Activated CD8-positive, alpha-beta memory T cell treated with anti-CD3 and anti-CD28 coated beads for 4 hours (primary cell): ENCODE measurements around the gene EDEM3.
"Not testable (repeated sequence)": the region's sequence is repeated elsewhere in the genome, so short reads cannot be mapped to it uniquely, and the experiment has no call there.

ENCODE experiments used
- DNase-seq, 2 donors: peaks; one replicate each; pipeline ENCODE4 v3.0.0-alpha.2; 2020; ENCODE audit warnings: low read depth in 2 of 2

Gene EDEM3

DNA sequence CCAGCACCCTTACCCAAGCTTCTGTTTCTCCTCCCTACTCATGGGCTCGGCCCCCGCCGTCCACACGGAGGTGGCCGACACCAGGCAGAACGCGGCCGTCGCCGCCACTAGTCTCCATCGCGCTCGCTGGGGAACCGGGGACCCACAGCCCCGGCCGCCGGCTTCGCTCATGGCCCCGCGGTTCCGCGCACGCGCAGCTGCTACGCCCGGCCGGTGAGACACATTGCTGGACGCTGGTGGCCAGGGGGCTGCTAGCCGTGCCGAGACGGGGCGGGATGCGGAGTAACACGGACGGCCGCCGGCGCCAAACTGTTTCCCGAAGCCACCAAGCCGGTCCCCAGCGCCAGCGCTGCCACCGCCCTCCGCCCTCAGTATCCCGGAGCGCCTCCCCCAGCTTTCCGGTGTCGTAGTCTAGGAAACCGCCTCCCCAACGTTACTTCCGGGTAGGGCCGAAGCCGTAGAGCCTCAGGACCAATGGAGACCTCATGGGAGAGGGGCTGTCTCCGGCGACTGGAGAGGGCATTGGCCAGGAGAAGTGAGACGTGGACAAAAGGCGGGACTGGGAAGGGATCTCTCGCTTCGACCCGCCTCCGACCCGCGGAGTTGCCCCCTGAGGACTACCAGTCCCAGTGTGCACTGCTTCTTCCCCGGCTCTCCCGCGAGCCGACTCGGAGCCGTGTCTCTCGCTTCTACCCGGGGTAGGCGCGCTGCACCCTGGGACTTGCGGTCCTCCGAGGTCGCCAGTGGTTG is at the start of gene EDEM3:
EDEM3 (minus strand) TSS at position 383 of the 750 bp plus-strand sequence; CDS start at position 171, 212 bp downstream.
- DNase-seq = peak; percentile 93 to 98

GRCh38 chr1:184804220-184804619 is 49.6 kb upstream of the EDEM3 start:
- DNase-seq = no peak

GRCh38 chr1:184803180-184803492 is 48.5 kb upstream of the EDEM3 start:
- no peak for DNase-seq

- no peak for DNase-seq
Measured at GRCh38 chr1:184802354-184803179, 47.9 kb upstream of the EDEM3 start.

- no peak for DNase-seq
Measured at GRCh38 chr1:184801503-184801902, 46.8 kb upstream of the EDEM3 start.

DNA sequence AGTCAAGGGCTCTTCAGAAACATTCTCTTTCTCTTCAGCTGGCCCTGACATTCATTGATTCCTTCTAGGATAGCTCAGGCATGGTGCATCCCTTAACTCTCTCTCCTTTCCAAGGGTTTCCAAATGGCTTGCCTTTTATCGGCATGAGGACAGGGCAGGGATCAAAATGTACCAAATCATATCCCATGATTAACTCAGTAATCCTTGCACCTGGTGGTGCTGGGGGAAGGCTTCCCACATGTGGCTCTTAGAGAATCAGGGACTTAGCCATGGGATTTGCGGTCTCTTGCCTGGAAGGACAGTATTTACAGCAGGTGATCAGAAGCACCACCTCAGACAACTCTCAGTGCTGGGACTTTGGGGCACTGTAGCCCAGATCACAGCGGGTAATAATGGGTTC is 46.2 kb upstream of the EDEM3 start:
- DNase-seq = no peak

DNA sequence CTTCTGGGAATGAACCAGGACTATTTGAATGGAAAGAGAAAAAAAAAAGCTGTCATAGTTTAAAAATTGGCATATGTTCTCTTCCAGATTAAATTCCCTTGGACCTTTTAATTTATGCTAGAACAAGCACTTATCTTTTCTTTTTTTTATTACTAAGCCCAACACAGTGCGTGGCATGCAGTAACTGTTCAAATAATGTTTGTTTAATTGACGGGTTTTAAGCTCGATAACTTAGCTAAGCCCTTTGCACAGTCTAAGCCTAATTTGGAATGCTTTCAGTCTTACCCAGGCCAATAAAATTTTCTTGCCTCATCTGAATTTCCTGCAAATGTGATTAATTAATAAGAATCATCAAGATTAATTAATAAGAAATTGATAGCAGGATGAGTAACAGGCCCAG is 39.3 kb upstream of the EDEM3 start:
- no peak for DNase-seq

DNA sequence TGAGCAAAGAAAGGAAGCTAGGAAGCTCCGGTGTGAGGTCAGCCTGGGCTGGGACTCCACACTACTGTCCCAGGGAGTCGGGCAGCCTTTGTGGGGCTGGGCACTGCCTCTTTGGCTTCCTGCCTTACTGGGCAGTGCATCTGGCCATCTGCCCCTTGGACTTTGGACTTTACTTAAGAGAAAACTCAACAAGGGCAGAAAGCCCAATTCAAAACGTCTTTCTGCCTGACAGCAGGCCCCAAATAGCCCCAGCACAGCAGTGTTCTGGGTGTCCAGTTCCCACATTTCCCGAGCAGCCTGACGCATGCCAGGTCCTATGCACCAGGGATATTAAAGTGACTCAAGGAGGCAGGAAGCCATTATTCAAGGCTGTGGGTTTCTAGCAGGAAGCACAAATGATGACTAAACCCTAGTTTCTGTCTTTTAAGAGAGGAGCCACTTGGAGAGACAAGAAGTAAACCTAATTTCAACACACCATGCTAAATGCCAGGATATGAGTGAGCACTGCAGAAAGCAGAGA is 37.9 kb upstream of the EDEM3 start:
- no peak for DNase-seq

- DNase-seq = no peak
Measured at GRCh38 chr1:184791550-184791900, 36.9 kb upstream of the EDEM3 start.

DNA sequence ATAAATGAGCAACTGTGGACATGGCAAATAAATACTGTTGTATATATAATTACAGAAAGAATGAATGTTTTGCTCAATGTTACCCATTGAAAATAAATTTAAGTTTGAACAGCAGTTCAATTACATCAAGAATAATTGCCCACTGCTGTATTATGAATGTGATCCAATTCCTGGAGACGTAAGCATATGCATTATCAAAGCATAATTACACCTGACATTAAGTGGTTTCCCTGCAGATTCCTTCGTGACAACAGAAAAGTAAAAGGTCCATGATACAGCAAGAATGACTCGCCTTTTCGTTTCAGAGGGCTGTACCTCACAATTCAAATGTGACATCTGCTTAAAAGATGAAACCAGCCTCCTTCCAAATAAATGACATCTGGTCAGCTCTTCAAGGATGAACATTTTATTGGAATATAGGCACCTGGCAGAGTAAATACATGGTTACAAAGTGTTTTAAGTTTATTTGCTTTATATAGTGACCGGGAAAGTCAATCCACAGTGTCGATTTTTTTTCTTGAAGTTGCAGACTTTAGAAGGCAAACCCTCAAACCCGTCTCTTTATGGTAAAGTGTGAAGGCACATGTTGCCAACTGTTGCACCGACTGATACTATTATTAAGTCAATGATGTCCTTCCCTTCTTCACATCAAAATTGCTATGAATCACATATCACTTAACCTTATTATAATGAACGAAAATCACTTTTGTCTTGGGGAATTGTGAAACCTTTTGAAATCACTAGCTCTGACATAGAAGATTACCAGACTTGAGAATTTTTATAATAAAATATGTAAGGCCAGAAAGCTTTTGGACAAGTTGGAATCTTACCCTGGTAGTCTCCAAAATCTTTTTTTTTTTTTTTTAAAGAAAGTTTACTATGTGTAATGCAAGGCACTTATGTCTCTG is 36.2 kb upstream of the EDEM3 start:
- DNase-seq = no peak

DNA sequence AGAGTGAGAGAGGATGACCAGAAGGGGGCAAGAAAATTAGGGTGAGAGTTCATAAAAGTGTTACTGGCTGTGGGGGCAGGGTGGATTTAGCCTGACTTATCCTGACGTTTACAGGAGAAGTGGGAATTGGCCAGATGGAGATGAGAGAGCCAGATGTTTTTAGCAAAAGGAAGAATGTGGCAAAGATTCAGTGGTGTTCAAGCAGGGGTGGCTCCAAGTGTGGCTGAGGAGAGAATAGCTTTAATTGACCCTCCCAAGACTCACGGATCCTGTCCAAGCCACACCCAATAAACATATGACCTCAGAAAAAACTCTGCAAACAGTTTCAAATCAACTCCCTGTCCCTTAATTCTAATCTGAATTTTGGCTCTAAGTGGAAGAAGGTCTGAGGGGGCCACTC is 35.2 kb upstream of the EDEM3 start:
- no peak for DNase-seq

DNA sequence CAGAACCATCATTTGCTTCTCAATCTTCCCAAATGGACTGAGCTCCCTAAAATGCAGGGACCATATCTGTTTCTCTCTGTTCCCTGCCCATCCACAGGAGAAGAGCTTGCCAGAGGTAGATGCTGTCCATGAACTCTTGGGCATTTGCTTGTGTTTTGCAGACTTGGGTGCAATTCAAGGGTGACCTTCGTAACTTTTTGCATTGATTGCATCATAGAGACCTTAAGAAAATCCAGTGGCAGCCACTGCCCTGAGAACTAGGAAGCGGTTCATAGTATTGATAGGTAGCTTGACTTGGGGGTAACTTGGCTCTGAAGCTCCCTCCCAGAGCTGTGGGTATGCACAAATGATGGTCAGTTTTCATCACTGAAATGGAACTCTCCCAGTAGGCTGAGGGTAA is 34.3 kb upstream of the EDEM3 start:
- DNase-seq = no peak

DNA sequence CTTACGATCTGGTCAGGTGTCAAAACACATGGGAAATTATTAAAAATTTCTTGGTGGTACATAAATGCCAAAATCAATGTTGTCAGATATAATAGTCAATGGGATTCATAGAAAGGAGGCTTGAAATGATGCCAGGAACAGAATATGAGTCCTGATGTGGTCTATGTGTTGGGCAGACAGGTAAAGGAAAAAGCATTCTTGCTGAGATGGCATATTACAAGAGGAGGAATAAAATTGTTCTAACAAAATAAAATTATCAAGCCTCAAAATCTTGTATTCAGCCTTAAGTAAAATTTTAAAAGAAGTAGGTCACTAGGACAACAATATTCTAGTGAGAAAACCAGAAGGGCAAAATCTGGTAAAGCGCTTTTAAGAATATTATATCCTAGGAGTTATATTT is 30.9 kb upstream of the EDEM3 start:
- no peak for DNase-seq

- not testable (repeated sequence) for DNase-seq
Measured at GRCh38 chr1:184783723-184784122, 29.1 kb upstream of the EDEM3 start.

DNA sequence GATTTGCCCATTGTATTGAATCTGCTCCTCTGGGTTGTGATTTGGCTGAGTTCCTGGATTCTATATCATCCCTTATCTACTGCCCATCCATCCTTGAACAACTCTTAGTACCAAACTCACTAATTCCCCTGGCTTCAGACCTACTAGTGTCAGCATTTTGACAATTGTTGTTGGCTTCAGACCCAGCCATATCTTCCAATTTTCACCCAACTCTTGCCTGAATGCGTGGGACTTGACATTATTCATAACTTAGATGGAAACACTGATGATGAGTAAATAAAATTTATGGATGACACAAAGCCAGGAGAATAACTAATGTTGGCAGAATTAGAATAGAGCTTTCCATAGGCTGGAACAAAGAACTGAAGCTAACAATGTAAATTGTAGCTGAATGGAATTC is 27.3 kb upstream of the EDEM3 start:
- no peak for DNase-seq

DNA sequence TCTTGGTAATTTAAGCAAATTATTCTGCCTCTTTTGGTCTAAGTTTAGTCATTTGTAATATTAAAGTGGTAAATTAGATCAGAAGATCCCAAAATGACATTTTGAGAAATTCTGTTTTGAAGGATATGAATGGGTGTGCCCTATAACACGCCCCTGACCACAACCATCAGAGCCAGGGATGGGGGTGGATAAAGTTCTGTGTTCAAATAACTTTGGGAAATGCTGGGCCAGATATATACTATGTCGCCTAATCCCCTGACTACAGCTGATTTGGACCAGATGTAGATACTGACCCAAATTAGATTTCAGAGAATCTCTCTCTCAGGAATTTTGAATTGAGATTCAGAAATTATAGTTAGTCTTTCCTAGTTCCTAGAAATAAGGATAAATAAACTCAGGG is 21.2 kb upstream of the EDEM3 start:
- DNase-seq = no peak

GRCh38 chr1:184775329-184775728 is 20.7 kb upstream of the EDEM3 start:
- no peak for DNase-seq

DNA sequence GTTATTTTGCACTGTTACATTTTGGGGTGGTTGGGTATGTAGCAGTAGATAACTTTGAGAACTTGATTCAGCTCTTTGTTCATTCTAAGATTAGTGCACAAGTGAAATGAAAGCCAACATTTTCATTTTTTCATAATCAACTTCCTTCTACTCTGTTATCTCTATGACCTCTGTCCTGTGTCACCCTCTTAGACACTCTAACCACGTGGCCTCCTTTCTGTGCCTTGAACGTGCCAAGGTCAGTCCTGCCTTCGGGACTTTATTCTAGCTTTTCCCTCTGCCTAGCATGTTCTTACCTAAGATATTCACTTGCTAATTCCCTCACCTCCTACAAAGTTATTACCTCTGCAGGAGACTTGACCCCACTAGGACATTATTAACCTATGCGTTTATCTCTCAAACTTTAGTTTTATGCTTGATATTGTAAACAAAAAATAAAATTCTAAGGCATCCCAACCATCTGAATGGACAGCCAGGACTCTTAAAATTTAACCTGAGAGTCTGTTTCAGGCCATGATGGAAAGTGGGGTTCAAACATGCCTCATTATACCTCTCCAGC is 19.2 kb upstream of the EDEM3 start:
- DNase-seq = no peak

DNA sequence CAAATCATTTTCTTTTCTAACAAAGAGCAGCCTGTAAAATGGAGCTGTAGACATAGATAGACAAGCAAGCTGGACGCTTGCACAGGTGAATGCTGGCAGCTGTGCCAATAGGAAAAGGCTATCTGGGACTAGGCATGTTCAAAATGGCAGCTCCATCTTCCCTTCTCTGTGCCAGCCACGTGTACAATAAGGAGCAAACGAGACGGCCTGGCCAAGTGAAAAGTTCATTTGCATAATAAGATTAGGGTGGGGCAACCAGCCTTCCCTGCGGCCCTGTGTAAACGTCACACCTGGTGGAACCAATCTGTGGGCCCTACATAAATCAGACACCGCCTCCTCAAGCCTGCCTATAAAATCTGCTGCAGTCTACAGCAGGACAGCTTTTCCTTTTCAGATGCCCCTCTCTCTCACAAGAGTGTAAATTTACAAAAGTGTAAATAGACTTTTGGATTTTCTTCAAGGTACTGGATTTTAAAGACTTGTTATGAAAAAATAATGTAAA is 16.6 kb upstream of the EDEM3 start:
- no peak for DNase-seq

DNA sequence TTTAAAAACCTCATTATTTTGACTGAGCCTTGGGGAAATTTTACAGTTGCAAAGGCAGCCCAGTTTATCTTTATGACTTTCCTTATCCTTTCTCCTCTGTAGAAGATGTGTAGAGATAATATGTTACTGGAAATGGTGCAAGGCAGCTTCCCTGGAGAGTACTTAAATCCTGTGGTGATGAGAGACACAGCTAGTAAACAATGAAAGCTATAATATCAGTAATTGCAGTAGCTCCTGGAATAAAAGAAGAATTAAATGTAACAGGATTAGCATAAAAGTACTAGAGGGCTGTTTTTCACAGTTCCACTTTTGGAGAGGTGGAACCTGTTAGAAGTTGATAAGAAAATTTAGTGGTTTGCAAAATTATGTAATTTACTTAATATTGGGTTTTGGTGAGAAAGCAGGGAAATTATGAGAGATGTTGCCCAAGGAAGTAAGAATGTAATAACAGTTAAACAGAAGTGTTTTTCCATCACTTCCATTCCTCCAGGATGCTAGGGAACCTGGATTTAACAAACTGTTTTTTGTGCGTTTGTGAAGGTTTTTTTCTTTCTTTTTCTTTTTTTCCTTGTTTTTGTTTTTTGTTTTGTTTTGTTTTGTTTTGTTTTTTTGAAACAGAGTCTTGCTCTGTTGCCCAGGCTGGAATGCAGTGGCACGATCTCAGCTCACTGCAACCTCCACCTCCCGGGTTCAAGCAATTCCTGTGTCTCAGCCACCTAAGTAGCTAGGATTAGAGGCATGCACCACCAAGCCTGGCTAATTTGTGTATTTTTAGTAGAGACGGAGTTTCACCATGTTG is 15.7 kb upstream of the EDEM3 start:
- DNase-seq = no peak

GRCh38 chr1:184769241-184769640 is 14.6 kb upstream of the EDEM3 start:
- DNase-seq = no peak
